Activated CD8-positive, alpha-beta memory T cell treated with anti-CD3 and anti-CD28 coated beads, Interleukin-2, amount 50 U/mL, for 24 hours (primary cell): ENCODE measurements around the gene RIOK2.
"Not testable (repeated sequence)": the region's sequence is repeated elsewhere in the genome, so short reads cannot be mapped to it uniquely, and the experiment has no call there.

Source experiments
- DNase-seq: peaks from one replicate; pipeline ENCODE4 v3.0.0-alpha.2; 2020; ENCODE audit errors: extremely low read depth

RIOK2 gene

GRCh38 chr5:97167435-97167834 lies 15.6 kb downstream of the RIOK2 start:
- DNase-seq = no peak

DNA sequence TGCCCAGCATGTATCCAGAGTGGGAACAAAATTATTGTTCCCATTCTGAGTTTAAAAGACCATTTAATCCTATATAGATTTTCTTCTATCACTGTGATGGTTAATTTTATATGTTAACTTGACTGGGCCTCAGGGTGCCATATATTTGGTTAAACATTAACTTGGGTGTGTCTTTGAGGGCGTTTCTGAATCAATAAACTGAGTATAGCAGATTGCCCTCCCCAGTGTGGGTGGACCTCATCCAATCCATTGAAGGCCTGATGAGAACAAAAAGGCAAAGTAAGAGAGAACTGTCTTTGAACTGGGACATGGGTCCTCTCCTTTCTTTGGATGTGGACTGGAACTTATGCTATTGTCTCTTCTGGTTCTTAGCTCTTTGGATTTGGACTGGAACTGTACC lies 17.3 kb downstream of the RIOK2 start:
- no peak for DNase-seq

DNA sequence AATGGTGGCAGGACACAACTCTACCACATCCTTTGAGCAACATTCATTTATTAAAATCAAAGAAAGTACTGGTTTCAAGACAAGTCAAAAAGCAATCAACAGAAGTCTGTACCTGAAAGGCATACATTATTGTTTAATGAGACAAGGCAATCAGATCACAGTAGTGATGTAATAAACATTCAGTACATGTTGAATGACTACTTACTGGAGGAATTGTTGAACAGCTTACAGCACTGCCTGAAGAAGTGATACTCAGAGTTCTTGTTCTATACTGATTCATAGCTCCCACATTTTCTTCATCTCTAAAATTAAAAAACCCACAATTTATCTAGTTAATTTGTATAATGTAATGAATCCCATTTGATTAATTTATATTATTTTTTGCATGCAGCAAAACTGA lies 18.2 kb downstream of the RIOK2 start:
- DNase-seq = no peak

DNA sequence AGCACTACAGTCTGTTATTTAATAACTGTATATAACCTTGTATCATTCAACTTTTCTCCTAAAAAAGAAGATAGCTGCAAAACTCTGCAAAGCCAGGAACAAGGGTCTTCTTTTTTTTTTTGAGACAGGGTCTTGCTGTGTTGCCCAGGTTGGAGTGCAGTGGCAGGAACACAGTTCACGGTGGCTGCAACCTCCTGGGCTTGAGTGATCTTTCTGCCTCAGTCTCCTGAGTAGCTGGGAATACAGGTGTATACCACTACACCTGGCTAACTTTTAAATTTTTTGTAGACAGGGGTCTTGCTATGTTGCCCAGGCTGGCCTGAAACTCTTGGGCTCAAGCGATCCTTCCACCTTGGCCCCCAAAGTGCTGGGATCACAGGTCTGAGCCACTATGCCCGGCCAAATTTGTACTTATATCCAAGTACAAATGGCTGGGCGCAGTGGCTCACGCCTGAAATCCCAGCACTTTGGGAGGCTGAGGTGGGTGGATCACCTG lies 19.2 kb downstream of the RIOK2 start:
- DNase-seq = no peak

GRCh38 chr5:97163360-97163764 lies 19.7 kb downstream of the RIOK2 start:
- DNase-seq = no peak

- peak; percentile 13 for DNase-seq
Measured at GRCh38 chr5:97162045-97162444, 21.0 kb downstream of the RIOK2 start.

GRCh38 chr5:97157689-97158088 lies 25.4 kb downstream of the RIOK2 start:
- DNase-seq = no peak

DNA sequence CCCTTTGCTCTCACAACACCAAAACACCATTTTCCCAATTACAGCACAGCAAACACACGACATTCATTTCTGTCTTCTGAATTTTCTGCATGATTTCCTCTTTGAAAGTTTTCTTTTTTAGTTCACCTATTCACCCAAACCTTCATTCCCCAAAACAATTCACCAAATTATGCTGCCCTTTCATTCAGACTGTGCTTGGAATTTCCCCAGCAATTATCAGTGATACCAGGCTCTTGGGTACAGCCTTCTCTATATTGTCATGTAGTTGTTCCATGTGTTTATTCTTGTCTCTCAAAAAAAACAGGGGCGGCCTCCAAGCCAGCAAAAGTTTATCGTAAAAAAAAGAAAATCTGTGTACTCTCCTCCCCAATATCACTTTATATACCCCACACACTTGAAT lies 31.7 kb downstream of the RIOK2 start:
- no peak for DNase-seq

DNA sequence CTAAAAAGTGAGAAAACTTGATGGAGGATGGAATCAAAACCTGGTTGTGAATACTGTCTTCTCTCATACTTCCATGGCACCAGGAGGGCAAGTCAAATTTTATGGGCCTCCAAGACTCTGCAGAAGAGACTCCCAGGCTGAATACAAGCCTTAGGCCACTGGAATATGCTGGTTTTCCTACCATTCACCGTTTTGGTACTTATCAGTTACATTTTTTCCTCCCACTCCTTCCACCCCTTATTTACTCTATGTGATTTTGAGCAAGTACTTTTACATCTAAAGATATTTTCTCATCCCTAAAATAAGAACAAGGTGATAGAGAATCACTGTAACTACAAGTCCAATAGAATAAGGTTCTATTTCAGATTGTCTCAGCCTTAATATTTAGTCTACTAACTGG lies 32.6 kb downstream of the RIOK2 start:
- DNase-seq = no peak

GRCh38 chr5:97149709-97150108 lies 33.3 kb downstream of the RIOK2 start:
- DNase-seq = no peak

DNA sequence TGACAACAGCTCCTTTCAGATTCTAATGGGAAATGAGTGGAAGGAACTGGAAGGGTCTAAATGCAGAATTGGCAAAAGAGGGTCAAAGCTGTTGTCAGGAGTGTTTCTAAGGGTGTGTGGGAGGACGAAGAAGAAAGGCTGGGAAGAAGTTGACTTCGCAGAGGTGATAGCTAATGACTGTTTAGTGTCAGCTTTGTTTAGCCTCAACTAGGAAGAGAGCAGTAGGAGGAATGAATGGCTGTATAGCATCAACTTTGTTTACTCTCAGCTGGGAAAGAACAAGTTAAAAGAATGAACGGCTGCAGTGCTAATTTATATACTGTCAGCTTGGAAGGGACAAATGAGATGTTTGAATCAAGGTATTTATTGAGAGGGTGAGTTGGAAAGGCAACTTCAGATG lies 34.8 kb downstream of the RIOK2 start:
- no peak for DNase-seq

DNA sequence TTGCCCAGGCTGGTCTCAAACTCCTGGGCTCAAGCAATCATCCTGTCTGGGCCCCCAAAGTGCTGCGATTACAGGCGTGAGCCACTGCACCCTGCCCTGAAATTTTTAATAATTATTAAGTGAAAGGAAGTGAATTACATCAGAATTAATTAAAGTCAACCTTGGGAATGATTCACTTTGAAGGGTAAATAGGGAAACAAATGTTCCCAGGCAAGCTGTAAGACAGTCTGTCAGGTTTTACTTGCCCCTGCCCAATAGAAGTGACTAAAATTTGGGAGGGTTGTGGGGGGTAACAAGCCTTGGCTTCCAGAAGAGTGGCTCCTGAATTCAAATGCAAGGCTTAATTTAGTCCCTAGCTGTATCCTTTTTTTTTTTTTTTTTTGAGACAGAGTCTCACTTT lies 39.3 kb downstream of the RIOK2 start:
- no peak for DNase-seq

DNA sequence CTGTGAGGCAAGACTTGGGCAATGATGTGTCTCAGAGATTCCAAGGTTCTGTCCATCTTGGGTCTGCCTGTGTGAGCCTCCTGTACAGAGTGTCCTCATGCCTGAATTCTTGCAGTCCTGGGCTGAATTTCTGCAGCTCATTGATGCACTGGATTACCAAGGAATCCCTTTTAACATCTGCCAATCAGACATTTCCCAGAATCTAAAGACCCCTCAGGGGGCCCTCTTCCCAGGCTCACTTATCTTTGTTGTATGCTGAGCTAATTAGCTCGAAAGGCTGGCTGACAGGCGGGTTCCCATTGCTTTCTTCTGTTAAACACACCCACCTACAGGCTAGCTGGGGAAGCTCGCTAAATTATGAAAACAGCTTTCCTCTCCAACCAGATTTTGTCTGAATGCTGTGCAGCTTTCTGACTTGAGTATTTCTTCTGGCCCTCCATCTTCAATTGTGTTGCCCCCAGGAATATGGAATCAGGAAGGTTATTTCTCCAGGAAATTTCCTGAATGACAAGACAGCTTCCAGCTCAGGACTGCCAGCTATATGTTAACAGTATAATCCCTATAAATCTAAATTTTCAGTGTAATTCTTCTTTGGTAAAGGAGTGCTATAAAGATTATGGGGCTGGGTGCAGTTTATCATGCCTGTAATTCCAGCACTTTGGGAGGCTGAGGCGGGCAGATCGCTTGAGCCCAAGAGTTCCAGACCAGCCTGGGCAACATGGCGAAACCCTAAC lies 40.4 kb downstream of the RIOK2 start, which contains the start of gene LIX1:
Gene LIX1 (minus strand): TSS at position 91 of the 734 bp plus-strand sequence. CDS start 35 bp downstream, at position 56.
- DNase-seq = no peak

DNA sequence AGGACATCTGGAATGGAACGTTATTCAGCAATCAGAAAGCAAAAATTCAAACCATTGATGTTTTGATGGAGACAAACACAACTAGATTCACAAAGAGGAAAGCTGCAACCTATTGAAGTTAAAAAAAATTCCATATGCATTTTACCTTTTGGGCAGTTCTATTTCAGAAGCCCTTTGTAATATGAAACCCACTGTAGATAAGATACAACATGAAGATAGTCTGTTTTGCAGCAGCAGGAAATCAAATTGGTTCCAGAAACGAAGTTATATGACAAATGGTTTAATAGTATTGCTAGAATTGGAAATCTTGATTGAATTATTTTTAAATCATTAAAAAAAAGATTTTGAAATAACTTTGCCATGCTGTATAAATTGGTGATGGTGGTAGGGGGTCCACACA lies 41.5 kb downstream of the RIOK2 start:
- DNase-seq = no peak

- no peak for DNase-seq
Measured at GRCh38 chr5:97141031-97141430, 42.0 kb downstream of the RIOK2 start.

GRCh38 chr5:97140250-97140649 lies 42.8 kb downstream of the RIOK2 start:
- DNase-seq = not testable (repeated sequence)

- no peak for DNase-seq
Measured at GRCh38 chr5:97136475-97136874, 46.6 kb downstream of the RIOK2 start.

- no peak for DNase-seq
Measured at GRCh38 chr5:97135868-97136267, 47.2 kb downstream of the RIOK2 start.

GRCh38 chr5:97134634-97135033 lies 48.4 kb downstream of the RIOK2 start:
- no peak for DNase-seq

- DNase-seq = no peak
Measured at GRCh38 chr5:97133101-97133500, 49.9 kb downstream of the RIOK2 start.

DNA sequence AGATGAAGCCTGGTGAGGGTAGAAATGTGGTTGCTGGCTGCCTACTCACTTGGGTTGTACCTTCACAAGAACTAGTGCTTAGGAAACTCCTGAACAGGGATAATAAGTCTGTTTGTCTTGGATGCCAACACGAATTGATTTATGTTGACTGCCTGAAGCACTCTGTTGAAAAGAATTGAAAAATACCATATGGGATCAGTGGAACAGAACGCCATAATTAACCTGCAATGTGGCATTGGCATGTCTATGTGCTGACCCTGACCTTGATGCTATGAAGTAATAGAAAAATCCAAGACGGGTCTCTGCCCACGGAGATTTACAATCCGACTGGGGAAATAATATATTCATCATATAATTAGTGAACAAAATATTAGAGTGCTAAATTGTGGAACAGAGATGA lies 51.1 kb downstream of the RIOK2 start:
- DNase-seq = no peak

DNA sequence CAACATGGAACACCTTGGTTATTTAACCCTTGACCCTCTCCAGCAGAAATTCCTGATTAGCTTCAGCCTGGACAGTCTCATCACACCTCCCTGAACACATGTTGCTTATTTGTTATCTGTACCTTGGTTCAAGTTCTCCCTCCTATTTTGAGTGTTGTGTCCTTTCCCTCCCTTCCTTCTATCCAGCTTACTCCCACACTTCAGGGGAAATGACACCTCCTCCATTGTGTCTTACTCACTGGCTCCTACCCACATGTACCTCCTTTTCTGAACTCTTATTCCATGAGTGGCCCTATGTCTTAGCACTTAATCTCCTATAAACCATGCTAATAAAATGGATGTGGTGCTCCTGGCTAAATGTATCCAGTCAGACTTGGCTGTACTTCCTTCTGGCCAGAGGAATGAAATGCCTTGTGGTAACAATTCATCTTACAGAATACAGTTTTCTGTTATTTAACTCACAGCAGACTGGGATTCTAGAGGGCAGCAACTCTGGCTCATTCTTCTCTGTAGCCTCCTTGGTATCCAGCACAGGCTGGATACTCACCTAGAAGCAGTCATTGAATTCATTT lies 51.8 kb downstream of the RIOK2 start:
- no peak for DNase-seq

DNA sequence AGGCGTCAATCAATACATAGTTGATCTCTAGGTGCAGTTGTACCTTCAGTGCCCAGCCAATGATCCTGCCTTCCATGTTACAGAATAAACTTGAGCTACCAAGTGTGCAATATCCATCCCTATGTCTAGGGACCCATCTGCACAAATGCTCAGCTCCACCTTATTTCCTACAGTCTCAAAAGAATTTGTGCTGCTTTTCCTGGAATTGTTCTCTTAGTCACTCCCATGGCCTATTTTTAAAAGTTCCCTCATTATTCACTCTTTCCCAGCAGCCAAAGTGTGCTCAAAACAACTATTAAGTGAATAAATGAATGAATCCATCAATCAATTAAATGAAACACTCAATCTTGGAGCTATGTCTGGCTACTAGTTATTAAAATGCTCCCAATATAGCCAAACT lies 55.3 kb downstream of the RIOK2 start:
- DNase-seq = no peak
